ENCODE results near the gene LRP1B. TPM values are rescaled to one million over a fixed set of nuclear protein-coding genes. Genes with fewer than 3 reads are reported as not detected.

Gene LRP1B
- total RNA-seq, 4 donors from 2014 or later: 37.1 to 82.7 (median 50.9) TPM

DNA sequence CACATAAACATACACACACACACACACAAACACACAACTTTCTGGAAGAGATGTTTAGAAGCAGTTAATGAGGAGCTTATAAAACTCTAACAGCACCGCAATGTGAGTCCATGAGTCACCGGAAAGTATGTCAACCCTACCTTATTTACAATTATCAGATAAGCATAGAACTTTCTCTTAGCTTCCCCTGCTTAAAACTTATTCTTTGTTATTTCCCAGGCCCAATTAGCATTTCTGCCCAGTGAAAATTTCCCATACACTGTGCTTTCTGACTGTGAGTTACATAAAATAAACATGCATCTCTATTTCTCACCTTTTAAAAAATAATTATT, 737.6 kb downstream of the LRP1B start:
- Histone ChIP-seq H3K27ac (no peak overlapping the region), H3K36me3 (no peaks in the 10 kb centered on the region), H3K4me1 (no peaks in the 10 kb centered on the region), H3K4me3 (replicated peaks in 1 of 3) (no peak overlapping the region), H3K9me3 (no peaks in the 10 kb centered on the region), H3K27me3 (no peaks in the 10 kb centered on the region)
- TF ChIP-seq, protein P1, sequence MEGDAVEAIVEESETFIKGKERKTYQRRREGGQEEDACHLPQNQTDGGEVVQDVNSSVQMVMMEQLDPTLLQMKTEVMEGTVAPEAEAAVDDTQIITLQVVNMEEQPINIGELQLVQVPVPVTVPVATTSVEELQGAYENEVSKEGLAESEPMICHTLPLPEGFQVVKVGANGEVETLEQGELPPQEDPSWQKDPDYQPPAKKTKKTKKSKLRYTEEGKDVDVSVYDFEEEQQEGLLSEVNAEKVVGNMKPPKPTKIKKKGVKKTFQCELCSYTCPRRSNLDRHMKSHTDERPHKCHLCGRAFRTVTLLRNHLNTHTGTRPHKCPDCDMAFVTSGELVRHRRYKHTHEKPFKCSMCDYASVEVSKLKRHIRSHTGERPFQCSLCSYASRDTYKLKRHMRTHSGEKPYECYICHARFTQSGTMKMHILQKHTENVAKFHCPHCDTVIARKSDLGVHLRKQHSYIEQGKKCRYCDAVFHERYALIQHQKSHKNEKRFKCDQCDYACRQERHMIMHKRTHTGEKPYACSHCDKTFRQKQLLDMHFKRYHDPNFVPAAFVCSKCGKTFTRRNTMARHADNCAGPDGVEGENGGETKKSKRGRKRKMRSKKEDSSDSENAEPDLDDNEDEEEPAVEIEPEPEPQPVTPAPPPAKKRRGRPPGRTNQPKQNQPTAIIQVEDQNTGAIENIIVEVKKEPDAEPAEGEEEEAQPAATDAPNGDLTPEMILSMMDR (IDR thresholded peaks at IDR 0.05): no peak
- no peak for TF ChIP-seq POLR2A (IDR thresholded peaks at IDR 0.05)
- WGBS, 2 donors: 92 to 97% methylated on average over 2 of the region's 2 CpGs
- DNase-seq: no peak
- intact Hi-C loops (cut with DNase I): no loop called here

DNA sequence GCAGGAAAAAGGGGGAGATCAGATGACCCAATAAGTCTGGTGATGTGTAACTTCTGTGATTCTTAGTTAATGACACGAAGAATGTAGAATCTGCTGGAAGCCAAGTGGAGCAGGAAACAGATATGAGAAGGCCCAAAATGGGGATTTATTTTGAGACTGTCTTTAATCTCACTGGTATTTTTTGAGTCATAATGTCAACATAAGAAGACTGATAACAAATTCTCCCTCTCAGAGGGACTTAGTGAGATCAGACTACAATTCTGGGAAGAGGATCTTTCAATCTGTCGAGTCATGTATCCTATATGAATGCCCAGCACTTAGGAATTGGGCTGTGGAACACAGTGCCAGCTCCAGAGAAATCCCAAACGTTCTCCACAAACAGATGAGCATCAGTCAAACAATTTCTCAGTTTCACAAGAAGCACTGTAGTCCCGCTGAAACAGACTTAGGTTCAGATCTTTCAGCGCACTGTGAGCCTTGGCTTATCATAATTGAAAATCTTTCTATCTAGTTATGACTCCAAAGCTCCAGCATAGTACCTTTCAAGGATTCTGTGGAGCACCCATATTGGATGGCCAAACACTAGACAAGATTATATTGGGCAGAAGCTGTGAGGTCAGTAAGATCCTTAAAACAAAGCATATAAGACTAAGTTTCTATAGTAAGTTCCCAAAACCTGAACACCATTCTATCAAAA, 738.2 kb downstream of the LRP1B start:
- Histone ChIP-seq H3K4me1 (no peaks in the 10 kb centered on the region), H3K9me3 (no peaks in the 10 kb centered on the region), H3K4me3 (replicated peaks in 1 of 3) (no peak overlapping the region), H3K27me3 (no peaks in the 10 kb centered on the region), H3K27ac (no peak overlapping the region), H3K36me3 (no peaks in the 10 kb centered on the region)
- 75 to 80% methylated on average over 5 of the region's 5 CpGs for WGBS, 2 donors
- intact Hi-C loops (cut with DNase I): no loop called here
- DNase-seq: no peak
- TF ChIP-seq, protein P1 (IDR thresholded peaks at IDR 0.05): no peak
- TF ChIP-seq POLR2A (IDR thresholded peaks at IDR 0.05): no peak

DNA sequence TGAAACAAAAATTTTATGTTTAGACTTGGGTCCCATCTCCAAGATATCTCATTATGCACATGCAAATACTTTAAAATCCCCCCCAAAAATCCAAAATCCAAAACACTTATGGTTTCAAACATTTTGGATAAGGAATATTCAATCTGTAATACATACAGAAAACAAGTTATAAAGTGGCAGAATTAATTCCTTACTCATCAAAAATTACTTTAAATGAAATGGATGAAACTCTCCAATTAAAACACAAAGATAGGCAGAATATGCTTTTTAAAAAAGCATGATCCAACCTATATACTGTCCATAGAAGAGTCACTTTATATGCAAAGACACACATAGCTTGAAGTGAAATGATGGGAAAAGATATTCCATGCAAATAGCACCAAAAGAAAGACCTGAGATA, 744.6 kb downstream of the LRP1B start:
- Histone ChIP-seq H3K36me3 (no peaks in the 10 kb centered on the region), H3K27ac (no peak overlapping the region)
- TF ChIP-seq, protein P1 (IDR thresholded peaks at IDR 0.05): no peak
- TF ChIP-seq POLR2A (IDR thresholded peaks at IDR 0.05): no peak

DNA sequence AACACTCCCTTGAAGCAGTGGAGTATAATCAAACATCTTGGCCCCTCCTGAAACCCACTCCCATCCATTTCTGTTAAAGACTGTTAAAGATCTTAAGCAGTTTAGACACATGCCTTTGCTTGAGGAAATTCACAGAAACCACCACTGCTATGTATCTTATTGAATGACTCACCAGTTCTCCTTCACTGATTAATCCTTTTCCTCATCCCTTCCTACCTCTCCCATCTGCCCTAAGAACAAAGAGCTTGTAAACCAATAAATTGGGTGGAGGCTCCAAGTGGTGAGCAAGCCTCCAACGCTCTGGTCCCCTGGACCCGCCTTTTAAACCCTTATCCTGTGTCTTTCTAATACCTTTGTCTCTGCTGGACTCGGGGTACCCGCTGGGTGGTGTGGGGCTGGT, 746.1 kb downstream of the LRP1B start:
- H3K27me3 ChIP-seq: no peaks in the 10 kb centered on the region
- WGBS, 2 donors: 67 to 83% methylated on average over 4 of the region's 4 CpGs
- H3K4me3 ChIP-seq (replicated peaks in 1 of 3): no peak overlapping the region
- H3K9me3 ChIP-seq: no peaks in the 10 kb centered on the region
- H3K36me3 ChIP-seq: no peaks in the 10 kb centered on the region
- DNase-seq: no peak
- TF ChIP-seq, protein P1 (IDR thresholded peaks at IDR 0.05): no peak
- no peak for TF ChIP-seq POLR2A (IDR thresholded peaks at IDR 0.05)
- no peaks in the 10 kb centered on the region for H3K4me1 ChIP-seq
- no peak overlapping the region for H3K27ac ChIP-seq
- intact Hi-C loops (cut with DNase I): no loop called here

More for the DNA sequence above, 744.6 kb downstream of the LRP1B start:
- H3K4me3 ChIP-seq (replicated peaks in 1 of 3): no peak overlapping the region
- H3K27me3 ChIP-seq: no peaks in the 10 kb centered on the region
- H3K4me1 ChIP-seq: no peaks in the 10 kb centered on the region
- no peaks in the 10 kb centered on the region for H3K9me3 ChIP-seq
- intact Hi-C loops (cut with DNase I): no loop called here
- no peak for DNase-seq

DNA sequence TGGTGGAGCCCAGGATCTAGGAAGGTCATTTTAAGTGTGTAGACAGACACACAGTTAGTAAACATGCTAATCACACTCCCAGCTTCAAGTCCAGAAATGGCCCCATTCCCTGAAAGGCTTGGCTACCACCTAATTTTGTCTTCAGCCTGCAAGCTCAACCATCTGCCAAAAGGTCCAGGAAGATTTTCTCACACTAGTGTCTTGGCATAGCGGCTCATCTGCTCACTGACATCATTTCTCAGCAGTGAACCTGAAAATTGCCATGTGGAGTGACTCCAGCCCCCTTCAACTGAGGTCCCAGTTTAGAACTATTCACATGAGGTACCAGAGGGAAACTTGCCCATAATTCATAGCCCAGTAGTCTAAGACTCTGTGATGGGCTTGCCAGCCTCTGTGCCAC, 748.9 kb downstream of the LRP1B start:
- Histone ChIP-seq H3K4me1 (no peaks in the 10 kb centered on the region), H3K9me3 (no peaks in the 10 kb centered on the region), H3K4me3 (replicated peaks in 1 of 3) (no peak overlapping the region), H3K36me3 (no peaks in the 10 kb centered on the region), H3K27me3 (no peaks in the 10 kb centered on the region), H3K27ac (no peak overlapping the region)
- no peak for DNase-seq
- WGBS, 2 donors: 89 to 100% methylated on average over 1 of the region's 1 CpG
- TF ChIP-seq, protein P1 (IDR thresholded peaks at IDR 0.05): no peak
- TF ChIP-seq POLR2A (IDR thresholded peaks at IDR 0.05): no peak
- intact Hi-C loops (cut with DNase I): no loop called here

All from thyroid gland (tissue), 4 donors.